ENCODE measurements around the gene EGFR.
A peak's percentile ranks its signal among the peaks of the same experiment; 100 is the strongest.

Gene EGFR

GRCh38 chr7:55085511-55086412, 66.9 kb downstream of the EGFR start:
- no peak for DNase-seq

- DNase-seq, result peak; percentile 63
Measured at GRCh38 chr7:55086413-55087201, 67.8 kb downstream of the EGFR start.

GRCh38 chr7:55087521-55087961, 68.7 kb downstream of the EGFR start:
- no peak for DNase-seq

GRCh38 chr7:55088107-55088506, 69.3 kb downstream of the EGFR start:
- DNase-seq, result no peak

- no peak for DNase-seq
Measured at GRCh38 chr7:55088620-55089019, 69.8 kb downstream of the EGFR start.

- DNase-seq, result no peak
Measured at GRCh38 chr7:55092186-55092974, 73.6 kb downstream of the EGFR start.

GRCh38 chr7:55092975-55093373, 74.2 kb downstream of the EGFR start:
- no peak for DNase-seq

- no peak for DNase-seq
Measured at GRCh38 chr7:55093674-55094073, 74.9 kb downstream of the EGFR start.

- DNase-seq, result no peak
Measured at GRCh38 chr7:55094092-55094690, 75.4 kb downstream of the EGFR start.

GRCh38 chr7:55095672-55096071, 76.9 kb downstream of the EGFR start:
- no peak for DNase-seq

- DNase-seq, result no peak
Measured at GRCh38 chr7:55096323-55096722, 77.5 kb downstream of the EGFR start.

- no peak for DNase-seq
Measured at GRCh38 chr7:55097100-55097499, 78.3 kb downstream of the EGFR start.

GRCh38 chr7:55099066-55099820, 80.4 kb downstream of the EGFR start:
- no peak for DNase-seq

- no peak for DNase-seq
Measured at GRCh38 chr7:55099821-55100543, 81.2 kb downstream of the EGFR start.

GRCh38 chr7:55100544-55101327, 81.9 kb downstream of the EGFR start:
- DNase-seq, result peak; percentile 83

GRCh38 chr7:55101359-55101758, 82.5 kb downstream of the EGFR start:
- no peak for DNase-seq

- no peak for DNase-seq
Measured at GRCh38 chr7:55104123-55104522, 85.3 kb downstream of the EGFR start.

GRCh38 chr7:55104712-55105433, 86.1 kb downstream of the EGFR start:
- no peak for DNase-seq

GRCh38 chr7:55105952-55106351, 87.1 kb downstream of the EGFR start:
- DNase-seq, result no peak

- no peak for DNase-seq
Measured at GRCh38 chr7:55107946-55108345, 89.1 kb downstream of the EGFR start.

All from right forelimb (tissue), 1 donor.